ENCODE data around the gene SEC14L3.
A peak's percentile ranks its signal among the peaks of the same experiment; 100 is the strongest.

Gene SEC14L3

GRCh38 chr22:30441088-30441487 is 30.7 kb downstream of the SEC14L3 start:
- DNase-seq = no peak

DNA sequence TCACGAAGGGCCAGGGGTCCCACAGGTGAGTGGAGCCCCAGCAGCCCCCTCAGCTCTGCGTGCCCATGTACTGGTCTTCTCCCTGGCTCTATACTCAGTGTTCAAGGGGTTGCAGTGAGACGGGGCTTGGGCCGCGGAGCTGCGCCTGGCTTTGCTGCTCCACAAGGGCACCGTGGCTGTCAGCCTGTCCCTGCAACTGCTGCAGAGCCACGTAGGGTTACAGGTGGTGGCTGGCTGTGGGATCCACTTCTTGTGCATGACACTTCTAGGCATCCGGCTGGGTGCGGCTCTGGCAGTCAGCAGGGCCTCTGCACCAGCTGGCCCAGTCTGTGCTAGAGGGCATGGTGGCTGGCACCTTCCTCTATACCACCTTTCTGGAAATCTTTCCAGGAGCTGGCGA is 32.0 kb downstream of the SEC14L3 start:
- no peak for DNase-seq

DNA sequence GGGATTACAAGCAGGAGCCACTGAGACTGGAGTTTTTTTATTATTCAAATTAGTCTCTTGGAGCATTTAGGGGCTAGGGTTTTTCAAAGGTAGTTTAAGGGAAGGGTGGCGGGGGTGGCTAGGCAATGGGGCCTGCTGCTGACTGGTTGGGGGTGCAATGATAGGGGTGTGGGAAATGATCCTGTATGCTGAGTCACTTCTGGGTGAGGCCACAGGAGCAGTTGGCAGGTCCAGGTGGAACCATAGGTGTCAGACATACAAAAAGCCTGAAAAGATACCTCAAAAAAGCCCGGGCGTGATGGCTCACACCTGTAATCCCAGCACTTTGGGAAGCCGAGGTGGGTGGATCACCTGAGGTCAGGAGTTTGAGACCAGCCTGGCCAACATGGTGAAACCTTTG is 32.6 kb downstream of the SEC14L3 start:
- no peak for DNase-seq

GRCh38 chr22:30438559-30438958 is 33.3 kb downstream of the SEC14L3 start:
- DNase-seq = no peak

GRCh38 chr22:30436196-30436595 is 35.6 kb downstream of the SEC14L3 start:
- no peak for DNase-seq

GRCh38 chr22:30435674-30436126 is 36.1 kb downstream of the SEC14L3 start:
- peak; percentile 94 for DNase-seq

DNA sequence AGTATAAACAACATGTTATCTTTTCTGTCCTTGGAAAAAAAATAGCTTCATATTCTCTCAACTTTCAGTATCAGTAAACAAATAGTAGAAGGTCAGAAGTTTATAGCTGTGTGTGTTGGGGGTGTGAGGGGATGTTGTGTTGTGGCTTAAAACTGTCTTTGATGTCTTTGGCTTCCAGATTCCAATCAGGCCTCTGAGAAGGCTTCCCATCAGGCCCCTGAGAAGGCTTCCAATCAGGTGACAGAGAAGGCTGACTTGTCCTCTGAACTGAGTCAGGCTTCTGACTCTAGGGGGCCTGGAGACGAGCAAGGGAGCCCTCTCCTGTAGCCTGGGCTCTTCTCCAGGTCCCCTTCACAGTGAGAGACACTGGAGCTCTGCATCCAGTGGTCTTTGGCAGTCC is 37.0 kb downstream of the SEC14L3 start:
- DNase-seq = peak; percentile 13

DNA sequence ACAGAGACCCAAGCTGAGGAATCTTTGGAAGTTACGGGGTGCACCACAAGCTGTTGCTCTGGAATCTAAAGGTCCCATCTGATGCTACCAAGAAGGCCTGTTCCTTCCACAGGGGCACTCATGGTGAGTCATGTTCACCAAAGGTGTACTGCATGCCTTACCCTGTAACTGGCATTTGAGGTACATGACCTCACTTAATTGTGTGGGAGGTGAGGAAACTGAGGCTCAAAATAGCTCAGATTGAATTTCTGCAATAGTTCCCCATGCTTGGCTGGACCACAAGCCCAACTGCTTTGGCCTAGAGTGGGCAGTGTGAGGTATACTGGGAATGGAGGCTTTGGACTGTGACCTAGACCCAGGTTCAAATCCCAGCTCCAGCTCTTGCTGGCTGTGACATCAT is 38.0 kb downstream of the SEC14L3 start:
- DNase-seq = no peak

- DNase-seq = no peak
Observed at GRCh38 chr22:30433227-30433626, 38.6 kb downstream of the SEC14L3 start.

- no peak for DNase-seq
Observed at GRCh38 chr22:30432520-30432919, 39.3 kb downstream of the SEC14L3 start.

GRCh38 chr22:30432096-30432495 is 39.7 kb downstream of the SEC14L3 start:
- DNase-seq = no peak

- DNase-seq = no peak
Observed at GRCh38 chr22:30430933-30431332, 40.9 kb downstream of the SEC14L3 start.

DNA sequence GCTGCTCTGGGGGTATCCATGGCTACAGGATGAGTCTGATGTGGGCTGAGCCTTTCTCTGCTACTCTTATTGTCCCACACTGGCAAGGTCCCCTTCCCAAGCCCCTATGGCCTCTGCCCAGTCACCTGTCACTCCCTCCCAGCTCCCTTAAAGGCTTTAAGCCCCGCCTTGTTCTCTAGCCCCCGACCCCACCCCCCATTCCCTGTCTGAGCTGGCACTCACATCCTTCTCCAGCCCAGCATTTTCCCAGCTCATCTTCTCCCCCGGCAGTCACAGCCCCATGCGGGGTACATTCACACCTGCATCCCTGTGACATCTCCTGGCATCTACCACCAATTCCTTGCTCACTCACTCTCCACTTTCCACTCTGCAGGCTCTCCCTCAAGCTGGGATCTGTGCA is 41.9 kb downstream of the SEC14L3 start:
- DNase-seq = no peak

- no peak for DNase-seq
Observed at GRCh38 chr22:30427871-30428270, 43.9 kb downstream of the SEC14L3 start.

GRCh38 chr22:30426388-30427353 is 45.1 kb downstream of the SEC14L3 start:
- DNase-seq = peak; percentile 91

- DNase-seq = peak; percentile 62
Observed at GRCh38 chr22:30425616-30426387, 46.0 kb downstream of the SEC14L3 start, which contains the start of gene MTFP1. TSS of gene MTFP1 (plus strand) at chr22:30425768. CDS start at chr22:30425880, 112 bp downstream.

DNA sequence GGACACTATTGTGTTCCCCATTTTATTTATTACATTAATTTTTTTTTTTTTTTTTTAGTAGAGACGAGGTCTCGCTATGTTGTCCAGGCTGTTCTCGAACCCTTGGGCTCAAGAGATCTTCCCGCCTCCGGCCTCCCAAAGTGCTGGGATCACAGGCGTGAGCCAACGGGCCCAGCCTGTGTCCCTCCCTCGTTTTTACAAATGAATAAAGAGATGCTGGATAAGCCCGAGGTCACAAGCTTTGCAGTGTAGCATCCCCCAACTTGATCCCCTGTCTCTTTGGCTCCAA is 46.5 kb downstream of the SEC14L3 start:
- DNase-seq = no peak

DNA sequence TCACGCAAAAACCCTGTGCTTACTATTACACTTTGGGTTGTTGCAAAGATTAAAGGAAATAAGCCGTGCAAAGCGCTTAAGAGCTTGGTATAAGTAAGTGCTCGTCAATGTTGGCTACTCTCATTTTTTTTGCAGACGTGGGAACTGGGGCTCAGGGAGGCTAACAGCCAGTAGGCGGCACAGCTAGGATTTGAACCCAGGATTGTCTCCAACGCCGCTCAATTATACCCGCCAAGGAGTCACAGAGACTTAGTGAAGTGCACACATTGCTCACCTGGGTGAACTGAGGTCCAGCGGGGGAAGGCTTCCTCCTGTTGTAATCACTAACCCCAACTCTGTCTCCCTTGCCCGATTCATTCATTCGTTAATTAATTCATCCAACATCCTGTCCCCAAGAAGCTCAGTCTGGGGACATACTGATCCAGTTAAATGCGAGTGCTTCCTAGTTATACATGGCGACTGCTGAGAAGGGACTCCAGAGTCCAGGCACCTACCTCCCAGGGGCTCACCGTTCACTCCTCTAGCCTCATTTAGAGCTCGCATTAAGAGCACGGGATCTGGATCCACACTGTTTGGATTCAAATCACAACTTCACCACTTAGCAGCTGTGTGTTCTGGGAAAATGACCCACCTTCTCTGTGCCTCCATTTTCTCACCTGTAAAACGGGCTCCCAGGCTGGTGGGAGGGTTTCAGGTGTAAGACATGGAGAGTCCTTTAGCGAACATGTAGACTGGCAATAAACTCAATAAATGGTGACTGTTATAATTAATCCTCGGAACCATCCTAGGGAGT is 47.1 kb downstream of the SEC14L3 start:
- DNase-seq = no peak

GRCh38 chr22:30423959-30424533 is 47.8 kb downstream of the SEC14L3 start:
- DNase-seq = peak; percentile 100

- no peak for DNase-seq
Observed at GRCh38 chr22:30423301-30423958, 48.4 kb downstream of the SEC14L3 start.

GRCh38 chr22:30422481-30423300 is 49.1 kb downstream of the SEC14L3 start:
- DNase-seq = peak; percentile 19
